ENCODE measurements around the gene RILPL1.
"Not testable (repeated sequence)": the region's sequence is repeated elsewhere in the genome, so short reads cannot be mapped to it uniquely, and the experiment has no call there.

The RILPL1 gene

DNA sequence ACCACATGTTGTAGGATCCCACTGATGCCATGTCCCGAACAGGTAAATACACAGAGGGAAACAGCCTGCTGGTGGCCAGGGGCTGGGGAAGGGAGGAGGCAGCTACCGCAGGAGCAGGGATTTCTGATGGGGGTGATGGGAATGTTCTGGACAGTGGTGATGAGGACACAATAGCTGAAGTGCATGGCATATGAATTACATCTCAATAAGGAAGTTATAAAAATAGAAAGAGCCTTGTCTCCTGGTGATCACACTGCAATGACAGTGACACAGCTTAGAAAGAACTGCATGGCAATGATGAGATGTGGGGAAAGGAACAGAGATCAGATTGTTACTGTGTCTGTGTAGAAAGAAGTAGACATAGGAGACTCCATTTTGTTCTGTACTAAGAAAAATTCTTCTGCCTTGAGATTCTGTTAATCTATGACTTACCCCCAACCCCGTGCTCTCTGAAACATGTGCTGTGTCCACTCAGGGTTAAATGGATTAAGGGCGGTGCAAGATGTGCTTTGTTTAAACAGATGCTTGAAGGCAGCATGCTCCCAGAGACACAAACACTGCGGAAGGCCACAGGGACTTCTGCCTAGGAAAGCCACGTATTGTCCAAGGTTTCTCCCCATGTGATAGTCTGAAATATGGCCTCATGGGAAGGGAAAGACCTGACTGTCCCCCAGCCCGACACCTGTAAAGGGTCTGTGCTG lies 41.0 kb downstream of the RILPL1 start:
- not testable (repeated sequence) for DNase-seq

DNA sequence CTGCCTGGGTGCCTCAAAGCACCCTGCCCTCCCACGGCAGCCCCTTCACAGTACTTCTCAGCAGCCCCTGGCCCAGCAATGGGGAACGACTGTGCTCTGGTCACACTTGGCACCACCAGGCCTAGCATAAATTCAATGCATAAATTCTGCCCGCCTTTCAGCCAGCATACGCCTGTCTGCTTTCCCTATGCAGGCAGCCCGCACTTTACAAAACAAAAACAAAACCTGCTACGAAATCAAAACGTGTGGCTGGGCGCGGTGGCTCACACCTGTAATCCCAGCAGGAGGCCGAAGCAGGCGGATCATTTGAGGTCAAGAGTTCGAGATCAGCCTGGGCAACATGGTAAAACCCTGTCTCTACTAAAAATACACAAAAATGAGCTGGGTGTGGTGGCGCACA lies 42.0 kb downstream of the RILPL1 start:
- DNase-seq, result no peak

DNA sequence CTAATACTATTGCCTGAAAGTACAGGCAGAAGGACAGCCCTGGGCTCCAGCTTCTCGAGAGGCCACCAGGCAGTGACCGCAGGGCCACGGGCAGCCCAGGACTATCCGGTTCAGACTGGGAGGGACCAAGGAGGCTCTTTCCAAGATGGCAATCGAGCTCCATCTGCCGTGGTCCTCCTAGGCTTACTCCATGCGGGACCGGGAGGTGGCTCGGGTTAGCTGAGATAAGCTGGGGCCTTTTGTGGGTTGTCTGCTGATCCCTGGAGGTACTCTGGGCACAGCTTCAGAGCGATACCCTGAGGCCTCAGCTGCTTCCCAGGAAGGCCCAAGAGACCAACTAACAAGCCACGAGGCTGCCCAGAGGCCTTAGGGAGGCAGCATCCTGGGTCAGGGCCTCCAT lies 42.5 kb downstream of the RILPL1 start:
- DNase-seq, result no peak

DNA sequence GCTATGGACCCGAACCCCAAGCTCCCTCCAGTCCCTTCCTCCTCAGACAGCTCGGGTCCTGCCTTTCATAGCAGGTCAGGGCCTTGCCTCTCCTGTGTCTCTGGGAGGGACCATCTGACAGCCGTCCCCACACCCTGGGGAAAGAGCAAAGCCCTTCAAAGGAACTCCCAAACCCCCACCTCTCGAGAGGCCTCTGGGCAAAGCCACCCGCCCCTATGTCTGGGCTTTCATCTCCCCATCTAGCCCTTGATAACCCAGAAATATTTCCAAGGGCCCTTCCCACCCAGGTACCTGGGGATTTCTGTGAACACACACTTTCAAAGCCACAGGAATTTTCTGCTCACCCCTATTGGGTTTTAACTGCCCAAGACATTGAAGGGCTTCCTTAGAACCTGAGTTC lies 43.4 kb downstream of the RILPL1 start:
- DNase-seq, result no peak

DNA sequence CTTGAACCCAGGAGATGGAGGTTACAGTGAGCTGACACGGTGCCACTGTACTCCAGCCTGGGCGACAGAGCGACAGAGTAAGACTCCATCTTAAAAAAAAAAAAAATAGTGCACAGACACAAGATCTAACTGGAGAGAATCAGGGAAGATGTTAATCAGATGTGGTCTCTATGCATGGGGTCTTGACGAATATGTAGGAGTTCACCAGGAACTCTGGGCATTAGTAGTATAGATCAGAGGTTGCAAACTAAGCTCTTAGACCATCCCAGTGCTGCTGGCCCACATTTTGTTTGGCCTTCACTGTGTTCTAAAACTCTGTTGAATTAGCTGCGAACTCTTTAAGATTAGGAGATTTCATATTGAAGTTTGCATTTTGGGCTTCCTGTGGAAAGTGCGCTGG lies 43.9 kb downstream of the RILPL1 start:
- DNase-seq, result no peak

DNA sequence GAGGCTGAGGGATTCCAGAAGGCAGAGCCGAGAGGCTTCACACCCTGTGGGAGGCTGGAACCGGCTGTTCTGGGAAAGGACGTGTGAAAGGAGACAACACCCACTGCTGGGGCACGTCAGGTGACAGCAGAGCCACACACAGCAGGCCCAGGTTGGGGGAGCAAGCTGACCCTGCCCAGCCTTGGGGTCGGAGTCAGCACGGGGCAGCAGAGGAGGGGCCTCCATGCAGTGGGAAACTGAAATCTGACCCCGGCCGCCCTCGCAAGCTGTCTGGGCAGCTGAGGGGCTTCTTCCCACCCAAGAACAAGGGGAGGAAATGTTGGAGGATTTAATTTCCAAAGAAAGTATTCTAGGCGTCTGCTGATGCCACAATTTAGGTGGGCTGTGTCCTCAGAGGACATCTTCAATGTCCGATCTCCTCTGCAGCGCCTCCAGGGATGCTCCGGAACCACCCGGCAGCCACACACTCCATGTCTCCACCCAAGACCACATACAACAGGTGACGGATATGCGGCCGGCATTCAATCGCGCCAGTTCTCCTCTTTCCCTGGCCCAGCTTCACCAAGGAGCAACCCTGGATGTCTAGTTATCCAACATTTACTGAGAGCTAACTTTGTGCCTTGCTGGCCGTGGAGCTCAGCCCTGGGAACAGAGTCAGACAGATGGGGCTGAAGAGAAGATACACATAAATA lies 44.8 kb downstream of the RILPL1 start:
- DNase-seq, result no peak

DNA sequence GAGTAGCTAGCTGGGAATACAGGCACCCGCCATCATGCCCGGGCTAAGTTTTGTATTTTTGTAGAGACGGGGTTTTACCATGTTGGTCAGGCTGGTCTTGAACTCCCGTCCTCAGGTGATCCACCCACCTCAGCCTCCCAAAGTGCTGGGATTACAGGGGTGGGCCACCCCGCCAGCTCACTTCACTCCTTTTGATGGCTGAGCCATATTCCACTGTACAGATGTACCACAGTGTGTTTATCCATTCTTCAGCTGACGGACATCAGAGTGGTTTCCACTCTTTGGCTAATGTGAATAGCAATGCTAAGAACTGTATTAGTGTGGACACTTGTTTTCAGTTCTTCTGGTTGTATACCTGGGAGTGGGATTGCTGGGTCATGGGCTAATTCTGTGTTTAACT lies 46.1 kb downstream of the RILPL1 start:
- no peak for DNase-seq

DNA sequence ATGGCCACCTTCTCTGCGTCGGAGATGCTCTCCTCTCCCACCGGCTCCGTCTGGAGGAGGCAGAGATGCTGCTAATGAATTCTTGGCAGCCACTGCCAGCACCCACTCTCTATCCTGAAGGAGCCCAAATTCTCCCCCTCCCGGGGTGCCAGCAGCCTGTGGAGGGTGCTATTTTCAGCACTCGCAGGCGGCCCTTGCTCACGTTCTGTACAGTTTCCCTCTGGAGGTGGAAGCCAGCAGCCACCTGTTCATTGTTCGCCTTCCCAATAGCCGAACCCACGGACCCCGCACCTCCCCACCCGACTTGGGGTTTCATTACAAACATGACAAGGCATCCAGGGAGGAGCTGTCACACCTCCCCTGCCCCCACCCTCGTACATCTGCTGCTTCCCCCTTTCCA lies 47.8 kb downstream of the RILPL1 start:
- DNase-seq, result no peak

DNA sequence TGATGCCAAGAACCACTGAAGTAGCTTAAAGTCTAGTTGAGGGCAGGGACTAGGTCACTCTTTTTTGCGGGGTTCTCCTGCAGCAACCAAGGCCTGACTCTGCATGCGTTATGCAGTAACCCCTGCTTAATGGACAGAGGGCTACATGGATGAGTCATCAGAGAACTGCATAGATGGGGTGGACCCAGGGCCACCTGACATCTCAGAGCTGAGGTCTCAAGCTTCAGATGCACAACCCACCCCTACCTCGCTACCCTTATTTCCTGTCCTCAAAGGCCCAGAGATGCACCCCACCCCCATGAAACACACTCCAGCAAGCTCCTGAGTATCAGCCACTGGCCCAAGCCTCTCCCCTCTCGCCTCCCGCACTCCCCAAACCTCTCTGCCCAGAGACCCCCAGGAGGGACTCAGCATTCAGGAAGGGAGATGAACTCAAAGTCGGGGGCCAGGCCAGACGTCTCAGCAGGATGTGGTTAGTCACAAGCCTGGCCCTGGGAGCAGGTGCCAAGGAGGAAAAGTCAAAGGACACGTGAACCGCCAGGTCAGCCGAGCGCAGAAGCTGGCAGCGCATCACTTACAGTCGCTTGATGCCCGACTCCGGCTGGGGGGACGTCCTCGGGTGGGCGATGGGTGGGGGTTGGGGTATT lies 49.8 kb downstream of the RILPL1 start:
- peak; percentile 32 for DNase-seq

DNA sequence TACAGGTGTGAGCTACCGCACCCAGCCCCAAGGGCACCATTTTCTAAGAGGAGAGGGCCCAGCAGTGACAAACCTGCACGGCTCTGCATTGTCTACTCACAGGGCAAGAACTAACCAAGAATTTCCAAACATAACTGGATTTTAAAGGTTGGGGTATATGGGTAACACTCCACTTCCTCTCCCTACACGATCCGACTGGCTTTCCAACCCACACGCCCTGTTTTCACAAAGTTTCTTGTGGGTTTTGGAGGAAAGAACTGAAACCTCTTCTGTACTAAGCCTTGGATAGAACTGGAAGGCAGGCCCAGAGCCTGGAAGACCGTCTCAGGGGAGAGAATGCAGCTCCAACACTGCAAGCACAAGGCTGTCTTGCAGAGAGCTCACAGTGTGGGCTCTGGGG lies 50.6 kb downstream of the RILPL1 start:
- DNase-seq, result no peak

DNA sequence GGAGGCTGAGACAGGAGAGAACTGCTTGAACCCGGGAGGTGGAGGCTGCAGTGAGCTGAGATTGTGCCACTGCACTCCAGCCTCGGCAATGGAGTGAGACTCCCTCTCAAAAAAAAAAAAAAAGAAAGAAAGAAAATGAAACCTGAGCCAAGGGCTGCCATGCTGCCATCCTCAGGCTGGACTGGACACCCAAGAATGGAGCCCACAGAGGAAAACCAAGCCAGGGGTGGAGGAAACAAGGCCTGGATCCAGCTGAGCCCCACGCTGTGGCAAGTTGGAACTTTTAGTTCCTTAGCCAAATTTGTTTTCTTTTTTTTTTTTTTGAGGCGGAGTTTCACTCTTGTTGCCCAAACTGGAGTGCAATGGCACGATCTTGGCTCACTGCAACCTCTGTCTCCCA lies 52.3 kb downstream of the RILPL1 start:
- DNase-seq, result not testable (repeated sequence)

DNA sequence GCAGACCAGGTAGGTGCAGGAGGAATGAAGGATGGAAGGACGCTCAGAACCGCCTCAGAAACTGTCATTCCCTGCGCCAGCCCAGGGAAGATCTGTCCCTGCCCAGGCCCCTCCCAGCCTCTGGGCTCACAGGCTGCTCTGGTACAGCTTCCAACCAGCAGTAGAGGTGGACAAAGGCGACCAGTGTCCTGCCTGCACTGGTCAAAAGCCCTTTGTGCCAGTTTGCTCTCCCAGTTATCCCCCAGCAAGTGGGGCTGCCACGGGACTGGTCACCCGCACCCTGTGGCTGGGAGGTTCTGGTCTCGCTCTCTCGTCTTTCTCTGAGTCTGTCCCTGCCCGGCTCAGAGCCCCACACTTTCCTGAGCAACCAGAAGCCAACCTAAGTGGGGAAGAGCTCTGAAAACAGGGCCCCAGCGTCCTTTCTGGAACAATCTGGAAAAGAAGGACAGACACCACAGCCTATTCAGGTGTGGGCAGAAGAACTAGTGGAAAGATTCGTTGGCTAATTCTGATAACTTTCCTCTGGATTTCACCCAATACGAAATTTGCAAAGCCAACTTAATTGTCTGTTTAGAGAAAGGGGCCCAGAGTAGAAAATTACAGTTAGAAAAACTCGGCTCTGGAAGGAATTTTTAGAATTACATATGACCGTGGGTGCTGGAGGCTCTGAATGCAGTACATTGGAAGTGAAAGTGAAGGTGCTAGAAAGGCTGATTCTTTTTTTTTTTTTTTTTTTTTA lies 53.9 kb downstream of the RILPL1 start:
- no peak for DNase-seq

DNA sequence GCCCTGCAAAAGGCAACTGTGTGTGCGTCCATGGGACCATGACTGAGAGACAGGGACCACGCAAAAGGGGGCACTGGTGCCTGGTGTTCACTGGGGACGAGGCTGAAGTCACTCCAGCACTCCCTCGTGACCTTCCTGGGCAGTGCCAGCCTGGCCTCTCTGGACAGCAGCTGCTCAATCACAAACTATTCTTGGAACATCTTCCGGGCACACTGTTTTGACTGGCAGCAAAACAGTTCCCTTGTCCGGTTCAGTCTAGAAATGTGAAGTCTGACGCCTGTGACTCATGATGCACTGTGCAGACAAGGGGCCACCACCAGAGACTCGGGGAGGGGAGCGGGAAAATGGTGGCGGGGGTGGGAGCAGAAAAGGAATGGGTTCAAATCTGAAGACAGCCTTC lies 54.8 kb downstream of the RILPL1 start:
- DNase-seq, result no peak

DNA sequence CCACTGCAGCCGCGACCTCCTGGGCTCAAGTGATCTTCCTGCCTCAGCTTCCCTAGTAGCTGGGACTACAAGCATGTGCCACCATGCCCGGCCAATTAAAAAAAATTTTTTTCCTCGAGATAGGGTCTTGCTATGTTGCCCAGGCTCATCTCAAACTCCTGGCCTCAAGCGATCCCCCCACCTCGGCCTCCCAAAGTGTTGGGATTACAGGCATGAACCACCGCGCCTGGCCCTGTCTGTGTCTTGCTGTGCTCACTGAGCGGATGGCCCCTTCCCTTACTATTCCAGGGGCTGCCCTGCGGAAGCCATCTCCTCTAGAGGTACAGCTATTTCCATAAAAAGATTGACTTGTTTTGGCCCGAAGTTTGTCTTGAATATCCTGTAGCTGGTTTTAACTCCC lies 55.5 kb downstream of the RILPL1 start:
- DNase-seq, result no peak

DNA sequence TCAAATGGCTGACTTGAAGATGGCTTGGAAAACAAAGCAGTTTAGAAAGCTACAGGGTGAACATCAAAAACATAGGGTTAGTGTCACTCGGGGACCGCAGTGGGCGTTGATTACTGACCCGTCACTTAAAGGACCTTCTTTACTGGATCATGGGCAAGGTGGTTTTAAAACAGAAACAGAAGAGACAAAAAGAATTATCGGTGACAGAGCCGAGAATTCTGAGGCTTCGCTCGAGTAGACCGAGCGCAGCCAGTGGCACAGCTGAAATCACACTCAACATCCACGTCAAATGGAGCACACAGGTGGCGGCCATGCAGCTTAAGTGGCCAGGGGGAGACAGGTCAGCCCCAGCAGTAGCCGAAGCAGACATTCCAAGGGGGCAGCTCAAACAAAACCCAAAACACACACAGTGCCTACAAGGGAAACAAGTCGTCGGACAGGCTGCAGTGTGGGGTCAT lies 58.2 kb downstream of the RILPL1 start:
- DNase-seq, result no peak

DNA sequence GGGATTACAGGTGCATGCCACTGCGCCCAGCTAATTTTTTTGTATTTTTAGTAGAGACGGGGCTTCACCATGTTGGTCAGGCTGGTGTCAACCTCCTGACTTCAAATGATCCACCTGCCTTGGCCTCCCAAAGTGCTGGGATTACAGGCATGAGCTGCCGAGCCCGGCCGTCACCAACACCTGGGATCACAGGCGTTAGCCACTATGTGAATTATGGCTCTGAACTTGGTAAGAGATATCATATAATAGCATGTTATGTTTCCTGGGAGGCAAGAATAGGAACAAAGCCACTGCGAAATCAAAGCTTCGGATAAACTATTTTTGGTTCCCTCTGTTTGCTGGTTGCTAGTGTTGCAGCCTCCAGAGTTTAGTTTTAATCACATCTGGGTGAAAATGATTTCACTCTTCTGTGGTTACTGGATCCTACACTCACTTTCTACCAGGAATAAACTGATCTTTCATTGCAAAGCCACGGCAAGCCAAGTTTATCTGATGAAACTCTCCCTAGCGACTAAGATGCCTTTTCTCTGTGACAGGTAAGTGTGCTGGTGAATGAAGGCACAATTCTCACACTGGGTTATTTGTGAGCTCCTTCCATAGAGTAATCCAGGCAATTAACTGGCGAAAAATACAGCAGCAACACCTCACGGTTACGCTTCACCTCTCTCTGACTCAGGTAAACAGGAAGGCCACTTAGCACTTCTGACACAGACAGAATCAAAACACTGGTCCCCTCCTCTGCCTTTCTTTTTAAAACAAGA lies 58.9 kb downstream of the RILPL1 start:
- no peak for DNase-seq

DNA sequence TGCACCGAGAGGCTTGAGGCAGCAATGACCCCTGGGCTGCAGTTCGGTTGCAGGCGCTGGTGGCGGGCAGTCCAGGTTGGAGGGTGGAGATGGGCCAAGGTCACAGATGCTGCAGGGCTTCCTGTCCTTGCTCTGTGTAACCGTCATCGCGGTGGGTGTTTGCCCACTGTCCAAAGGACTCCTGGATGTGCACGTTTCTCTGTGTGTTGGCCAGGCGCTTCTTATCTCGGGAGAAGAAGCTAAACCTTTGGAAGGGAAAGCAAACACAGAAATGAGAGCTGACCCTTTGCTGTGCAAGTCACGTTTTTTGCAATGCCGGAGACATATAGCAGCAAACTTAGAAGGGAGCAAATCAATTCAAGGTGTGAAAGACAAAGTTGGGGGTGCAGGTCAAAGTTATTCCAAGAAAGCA lies 61.1 kb downstream of the RILPL1 start:
- DNase-seq, result no peak

DNA sequence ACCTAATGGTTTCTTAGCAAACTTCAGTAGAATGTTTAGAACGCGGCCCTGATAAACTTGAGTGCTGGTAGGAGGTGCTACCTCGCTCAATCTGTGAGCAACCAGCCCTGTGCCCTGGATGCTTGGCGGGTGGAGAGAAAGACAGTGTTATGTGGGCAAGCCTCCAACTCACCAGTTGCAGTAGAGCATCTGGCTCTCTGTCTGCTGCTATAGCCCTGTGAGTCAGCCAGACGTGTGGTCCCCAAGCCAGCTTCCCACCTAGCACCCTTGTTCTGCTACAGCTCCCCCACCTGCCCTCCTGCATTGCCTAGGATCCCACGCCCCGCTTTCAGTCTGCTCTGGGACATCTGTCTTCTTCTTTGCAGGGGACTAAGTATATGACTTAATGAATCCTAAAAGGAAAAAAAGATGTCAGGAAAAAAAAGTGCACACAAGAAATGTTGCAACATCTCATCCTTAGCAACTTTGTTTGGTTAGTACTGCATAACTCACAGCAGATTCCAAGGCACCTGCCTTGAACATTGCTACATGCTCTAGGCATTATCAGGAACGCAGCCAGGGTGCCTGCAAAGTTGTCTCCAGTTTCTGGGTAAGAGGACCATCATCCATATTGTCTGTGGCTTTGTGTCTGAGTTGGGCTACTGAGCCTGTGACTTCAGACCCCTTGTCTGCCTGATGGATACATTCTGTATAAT lies 62.0 kb downstream of the RILPL1 start:
- DNase-seq, result no peak

DNA sequence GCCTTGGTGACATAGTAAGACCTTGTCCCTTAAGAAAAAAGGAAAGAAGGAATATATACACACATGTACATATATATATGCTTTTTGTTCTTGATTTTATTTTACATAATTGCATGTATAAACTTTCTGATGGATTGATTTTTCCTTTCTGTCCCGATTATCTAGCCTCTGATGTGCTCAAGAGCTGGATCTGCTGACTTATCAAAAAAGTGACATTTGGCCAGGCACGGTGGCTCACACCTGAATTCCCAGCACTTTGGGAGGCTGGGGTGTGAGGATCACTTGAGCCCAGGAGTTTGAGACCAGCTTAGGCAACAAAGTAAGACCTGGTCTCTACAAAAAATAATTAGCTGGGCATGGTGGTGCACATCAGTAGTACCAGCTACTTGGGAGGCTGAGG lies 63.5 kb downstream of the RILPL1 start:
- no peak for DNase-seq

DNA sequence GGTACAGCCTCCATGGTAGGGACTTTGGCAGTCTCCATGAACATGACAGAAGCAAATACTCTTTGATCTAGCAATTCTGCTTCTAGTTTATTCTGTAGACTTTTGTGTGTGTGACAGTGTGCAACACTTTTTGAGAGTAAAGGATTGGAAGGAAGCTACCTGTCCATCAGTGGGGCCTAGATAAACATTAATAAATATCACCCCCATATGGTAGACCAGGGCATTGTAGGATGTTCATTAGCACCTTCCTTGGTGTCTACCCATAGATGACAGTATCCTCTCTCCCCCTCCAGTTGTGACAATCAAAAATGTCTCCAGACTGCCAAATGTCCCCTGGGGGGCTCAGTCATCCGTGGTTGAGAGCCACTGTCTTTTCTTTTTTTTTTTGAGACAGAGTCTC lies 64.7 kb downstream of the RILPL1 start:
- no peak for DNase-seq

DNA sequence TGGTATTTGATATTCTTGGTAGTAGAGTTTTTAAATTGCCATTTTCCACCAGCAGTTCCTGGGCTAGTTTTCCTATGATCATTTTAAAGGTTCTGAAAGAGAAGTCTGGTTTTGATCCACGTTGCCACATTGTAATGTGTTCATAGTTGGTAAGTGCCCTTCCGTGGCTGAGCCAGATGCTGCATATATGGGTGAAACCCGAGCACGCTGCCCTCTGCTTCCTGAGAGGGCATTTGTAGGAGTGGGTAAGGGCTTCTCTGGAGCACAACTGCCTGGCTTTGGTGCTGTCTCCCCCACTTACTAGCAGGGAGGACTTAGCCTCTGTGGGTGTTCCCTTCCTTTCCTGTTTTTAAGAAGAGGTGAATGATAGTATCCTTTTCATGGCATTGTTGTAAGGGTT lies 68.4 kb downstream of the RILPL1 start:
- DNase-seq, result no peak

DNA sequence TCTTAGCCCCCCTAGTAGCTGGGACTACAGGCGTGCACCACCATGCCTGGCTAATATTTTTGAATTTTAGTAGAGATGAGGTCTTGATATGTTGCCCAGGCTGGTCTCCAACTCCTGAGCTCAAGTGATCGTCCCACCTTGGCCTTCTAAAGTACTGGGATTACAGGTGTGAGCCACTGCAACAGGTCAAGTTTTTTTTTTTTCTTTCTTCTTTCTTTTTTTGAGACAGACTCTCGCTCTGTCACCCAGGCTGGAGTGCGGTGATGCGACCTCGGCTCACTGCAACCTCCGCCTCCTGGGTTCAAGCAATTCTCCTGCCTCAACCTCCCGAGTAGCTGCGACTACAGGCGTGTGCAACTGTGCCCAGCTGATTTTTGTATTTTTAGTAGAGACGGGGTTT lies 70.3 kb downstream of the RILPL1 start:
- not testable (repeated sequence) for DNase-seq

Measured in RPMI8226 (cell line).